HG02938 (cell line): ENCODE results near the gene C6orf118.

Source experiments
- ATAC-seq: cut with Tn5 transposase; IDR thresholded peaks from one replicate; pipeline ENCODE4 v1.9.1; 2021; ENCODE audit warnings: mild to moderate bottlenecking, moderate library complexity; ENCODE audit not compliant: unreplicated experiment

The C6orf118 gene

GRCh38 chr6:165308926-165309731 is at the start of gene C6orf118:
Gene C6orf118 (minus strand): TSS chr6:165309605. CDS start chr6:165309586, 19 bp downstream.
- ATAC-seq = no peak

- ATAC-seq = no peak
Measured at GRCh38 chr6:165345700-165346099, 36.3 kb upstream of the C6orf118 start.

- no peak for ATAC-seq
Measured at GRCh38 chr6:165340532-165340931, 31.1 kb upstream of the C6orf118 start.

- ATAC-seq = no peak
Measured at GRCh38 chr6:165325609-165326008, 16.2 kb upstream of the C6orf118 start.

GRCh38 chr6:165321555-165322145 is 12.2 kb upstream of the C6orf118 start:
- no peak for ATAC-seq

- no peak for ATAC-seq
Measured at GRCh38 chr6:165321150-165321549, 11.7 kb upstream of the C6orf118 start.

GRCh38 chr6:165317723-165318122 is 8.3 kb upstream of the C6orf118 start:
- ATAC-seq = no peak

GRCh38 chr6:165306955-165307354 is 2.5 kb downstream of the C6orf118 start:
- ATAC-seq = no peak

- no peak for ATAC-seq
Measured at GRCh38 chr6:165301372-165302246, 7.8 kb downstream of the C6orf118 start.

GRCh38 chr6:165300422-165300936 is 8.9 kb downstream of the C6orf118 start:
- ATAC-seq = no peak

GRCh38 chr6:165298875-165299274 is 10.5 kb downstream of the C6orf118 start:
- no peak for ATAC-seq

- ATAC-seq = no peak
Measured at GRCh38 chr6:165298402-165298801, 11.0 kb downstream of the C6orf118 start.

- ATAC-seq = no peak
Measured at GRCh38 chr6:165292657-165293056, 16.7 kb downstream of the C6orf118 start.

GRCh38 chr6:165274611-165275010 is 34.8 kb downstream of the C6orf118 start:
- ATAC-seq = no peak

- no peak for ATAC-seq
Measured at GRCh38 chr6:165272585-165272984, 36.8 kb downstream of the C6orf118 start.

GRCh38 chr6:165268987-165269386 is 40.4 kb downstream of the C6orf118 start:
- ATAC-seq = no peak

GRCh38 chr6:165266621-165267020 is 42.8 kb downstream of the C6orf118 start:
- ATAC-seq = no peak

- no peak for ATAC-seq
Measured at GRCh38 chr6:165266191-165266590, 43.2 kb downstream of the C6orf118 start.

GRCh38 chr6:165260462-165260861 is 48.9 kb downstream of the C6orf118 start:
- no peak for ATAC-seq

- ATAC-seq = no peak
Measured at GRCh38 chr6:165249808-165250207, 59.6 kb downstream of the C6orf118 start.

- ATAC-seq = no peak
Measured at GRCh38 chr6:165245701-165246100, 63.7 kb downstream of the C6orf118 start.
